H7 (cell line): Measurements from ENCODE around the gene CEP41. TPM values are rescaled to one million over a fixed set of nuclear protein-coding genes. Genes with fewer than 3 reads are reported as not detected.
"Not testable (repeated sequence)": the region's sequence is repeated elsewhere in the genome, so short reads cannot be mapped to it uniquely, and the experiment has no call there.

Source experiments
- DNase-seq: peaks from one replicate; pipeline ENCODE4 v3.0.0; 2012
- H3K27me3 ChIP-seq: 2 replicates; pipeline ENCODE4 v1.6.0; 2011; ENCODE audit warnings: mild to moderate bottlenecking, low read length; ENCODE audit not compliant: control insufficient read depth, insufficient read depth
- H3K36me3 ChIP-seq: replicated peaks from 2 replicates; pipeline ENCODE4 v1.5.1; 2011; ENCODE audit warnings: low read length; ENCODE audit not compliant: control insufficient read depth, insufficient read depth
- H3K4me3 ChIP-seq: 2 replicates; pipeline ENCODE4 v1.5.1; 2011; ENCODE audit warnings: low read depth, mild to moderate bottlenecking, control low read depth, low read length, moderate library complexity; ENCODE audit not compliant: insufficient read depth
- total RNA-seq: library from RNA; depleted of rRNA; stranded (reverse); fragments of >200 nt; shearing (Covaris generic); gene quantifications from 2 replicates; pipeline ENCODE4 v1.2.3, GENCODE V29; 2014

The CEP41 gene
- total RNA-seq, 1 experiment from 2014 or later, result 8.1 TPM

- no peaks in the 10 kb centered on the region for H3K27me3 ChIP-seq
- DNase-seq, result no peak
- H3K36me3 ChIP-seq, result no peaks in the 10 kb centered on the region
- no peak overlapping the region for H3K4me3 ChIP-seq
Measured at GRCh38 chr7:130380861-130381455, 59.9 kb downstream of the CEP41 start.

DNA sequence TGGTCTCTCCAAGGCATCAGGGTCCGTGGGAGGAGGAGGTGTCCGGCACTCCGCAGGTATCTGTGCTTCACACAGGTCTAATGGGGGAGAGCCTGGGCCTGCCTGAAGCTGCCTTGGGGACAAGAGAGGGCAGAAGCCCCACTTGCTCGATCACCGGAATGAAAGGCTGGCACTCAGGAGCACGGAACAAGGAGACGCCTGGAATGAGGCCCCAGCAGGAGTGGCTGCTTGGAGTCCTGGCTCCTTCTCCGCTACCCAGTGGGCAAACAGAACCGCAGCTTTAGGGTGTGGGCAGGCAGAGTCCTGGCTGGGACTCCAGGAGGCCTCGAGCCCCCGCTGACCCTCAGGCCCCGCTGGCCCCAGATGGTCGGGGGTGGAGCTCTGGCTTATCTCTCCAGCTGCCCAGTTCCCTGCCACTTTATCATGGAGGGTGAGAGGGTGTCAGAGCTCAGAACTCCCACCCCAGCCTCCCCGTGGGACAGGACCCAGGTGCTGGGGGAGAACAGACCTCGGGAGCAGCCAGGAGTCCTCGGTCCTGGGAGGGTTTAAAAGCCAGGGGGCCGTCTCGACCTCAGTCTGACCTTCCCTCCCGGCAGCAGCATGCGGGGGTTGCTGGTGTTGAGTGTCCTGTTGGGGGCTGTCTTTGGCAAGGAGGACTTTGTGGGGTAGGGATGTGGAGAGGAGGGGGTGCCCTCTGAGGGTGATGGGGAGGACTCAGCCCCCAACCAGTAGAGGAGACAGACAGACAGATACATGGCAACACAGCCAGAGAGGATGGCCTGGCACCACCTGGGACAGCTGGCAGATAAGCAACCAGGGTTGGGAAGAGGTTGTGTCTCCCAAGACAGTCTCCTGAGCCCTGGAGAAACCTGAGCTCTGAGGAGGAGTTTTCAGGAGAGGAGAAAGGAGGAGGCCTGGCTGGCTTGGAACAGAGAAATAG lies 60.6 kb downstream of the CEP41 start, which contains the start of gene CPA1:
TSS of gene CPA1 (plus strand) at position 574 of the 940 bp plus-strand sequence. CDS start at position 601, 27 bp downstream.
- no peak for DNase-seq
- no peaks in the 10 kb centered on the region for H3K27me3 ChIP-seq
- H3K4me3 ChIP-seq, result no peak within 1 kb of the TSS
- no peaks in the 10 kb centered on the region for H3K36me3 ChIP-seq

- no peak for DNase-seq
- H3K36me3 ChIP-seq, result no peaks in the 10 kb centered on the region
- H3K4me3 ChIP-seq, result no peak overlapping the region
- no peaks in the 10 kb centered on the region for H3K27me3 ChIP-seq
Measured at GRCh38 chr7:130379532-130379920, 61.3 kb downstream of the CEP41 start.

DNA sequence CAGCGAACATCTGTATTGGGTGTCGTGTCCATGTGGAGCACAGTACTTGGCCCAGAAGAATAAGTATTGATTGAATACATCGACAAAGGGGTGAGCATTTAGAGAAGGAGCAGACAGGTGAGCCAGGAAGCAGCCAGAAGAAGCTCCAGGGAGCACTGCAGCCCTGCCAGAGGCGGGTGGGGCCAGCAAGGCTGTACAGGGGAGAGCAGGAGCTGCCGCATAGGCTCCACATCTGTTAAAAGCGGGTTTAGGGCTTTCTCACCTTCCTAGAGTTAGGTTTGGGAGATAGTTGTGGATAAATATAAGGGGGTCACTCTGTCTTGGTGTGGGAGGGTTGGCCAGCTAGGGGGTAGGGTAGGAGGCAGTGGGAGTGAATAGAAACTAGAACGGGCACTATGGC lies 61.8 kb downstream of the CEP41 start:
- DNase-seq, result no peak
- H3K36me3 ChIP-seq, result no peaks in the 10 kb centered on the region
- H3K27me3 ChIP-seq, result no peaks in the 10 kb centered on the region
- no peak overlapping the region for H3K4me3 ChIP-seq

- DNase-seq, result no peak
- Histone ChIP-seq H3K4me3 (no peak overlapping the region), H3K27me3 (no peaks in the 10 kb centered on the region), H3K36me3 (no peaks in the 10 kb centered on the region)
Measured at GRCh38 chr7:130377178-130377577, 63.6 kb downstream of the CEP41 start.

DNA sequence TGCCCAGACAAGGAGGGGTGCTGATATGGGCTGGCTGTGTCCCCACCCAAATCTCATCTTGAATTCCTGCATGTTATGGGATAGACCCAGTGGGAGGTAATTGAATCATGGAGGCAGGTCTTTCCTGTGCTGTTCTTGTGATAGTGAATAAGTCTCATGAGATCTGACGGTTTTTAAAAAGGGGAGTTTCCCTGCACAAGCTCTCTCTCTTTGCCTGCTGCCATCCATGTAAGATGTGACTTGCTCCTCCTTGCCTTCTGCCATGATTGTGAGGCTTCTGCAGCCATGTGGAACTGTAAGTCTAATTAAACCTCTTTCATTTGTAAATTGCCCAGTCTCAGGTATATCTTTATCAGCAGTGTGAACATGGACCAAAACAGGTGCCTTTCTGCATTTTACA lies 64.4 kb downstream of the CEP41 start:
- H3K36me3 ChIP-seq, H3K4me3 ChIP-seq: not testable (repeated sequence)

DNA sequence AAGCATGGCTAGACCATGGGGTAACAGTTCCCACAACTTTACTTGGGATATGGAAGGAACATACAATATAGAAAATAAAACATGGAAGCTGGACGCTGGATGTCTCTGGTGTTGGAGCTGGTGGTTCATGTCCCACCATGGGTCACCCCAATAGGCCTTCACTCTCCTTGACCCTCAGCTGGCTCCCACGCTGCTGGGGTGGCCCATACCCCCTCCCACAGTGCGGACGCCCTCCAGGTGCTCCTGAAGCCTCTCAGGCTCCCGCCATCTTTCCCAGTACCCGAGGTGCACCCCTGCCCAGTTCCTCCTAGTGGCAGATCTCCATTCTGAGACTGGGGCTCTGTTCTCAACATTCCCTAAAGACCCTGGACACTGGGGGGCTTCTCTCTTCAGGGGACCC lies 66.3 kb downstream of the CEP41 start:
- Histone ChIP-seq H3K27me3 (no peaks in the 10 kb centered on the region), H3K4me3 (no peak overlapping the region), H3K36me3 (no peaks in the 10 kb centered on the region)
- DNase-seq, result no peak

More for the DNA sequence above, 64.4 kb downstream of the CEP41 start:
- DNase-seq, H3K27me3 ChIP-seq: not testable (repeated sequence)

GRCh38 chr7:130372402-130373165 lies 68.2 kb downstream of the CEP41 start:
- DNase-seq, result no peak
- Histone ChIP-seq H3K36me3 (no peaks in the 10 kb centered on the region), H3K27me3 (no peaks in the 10 kb centered on the region), H3K4me3 (no peak overlapping the region)

GRCh38 chr7:130371046-130371445 lies 69.8 kb downstream of the CEP41 start:
- Histone ChIP-seq H3K4me3 (no peak overlapping the region), H3K27me3 (no peaks in the 10 kb centered on the region), H3K36me3 (no peaks in the 10 kb centered on the region)
- no peak for DNase-seq

DNA sequence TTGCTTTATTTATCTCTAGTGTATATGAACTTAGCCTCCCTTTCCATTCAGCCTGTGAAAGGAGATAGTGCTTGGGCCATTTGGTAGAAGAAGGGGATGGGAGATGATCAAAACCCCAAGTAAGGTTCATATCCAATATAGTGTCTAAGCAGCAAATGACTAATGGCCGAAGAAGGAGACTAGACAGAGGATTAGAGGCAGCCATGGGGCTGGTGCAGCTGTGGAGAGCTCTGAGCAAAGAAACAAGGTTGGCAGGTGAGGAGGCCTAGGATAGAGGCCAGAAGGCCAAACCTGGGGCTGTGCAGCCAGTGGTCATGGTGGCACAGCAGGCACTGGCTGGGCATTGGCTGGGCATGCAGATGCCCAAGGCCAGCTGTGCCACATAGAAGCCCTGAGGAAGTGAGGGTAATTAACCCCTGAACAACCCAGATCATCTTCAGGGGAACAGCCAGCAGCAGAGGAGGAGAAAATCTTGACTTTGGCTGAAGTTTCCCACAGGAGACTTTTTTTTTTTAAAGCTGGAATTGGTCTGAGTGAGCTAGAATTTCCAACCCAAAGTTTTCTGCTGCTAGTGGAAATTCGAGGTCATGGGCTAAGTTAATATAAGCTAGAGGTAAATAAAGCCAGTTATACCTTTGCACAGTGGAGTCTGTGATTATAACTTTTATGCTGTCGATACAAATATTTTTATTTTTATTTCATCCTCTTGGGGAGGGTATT lies 70.8 kb downstream of the CEP41 start:
- Histone ChIP-seq H3K4me3 (no peak overlapping the region), H3K36me3 (no peaks in the 10 kb centered on the region)
- no peak for DNase-seq

DNA sequence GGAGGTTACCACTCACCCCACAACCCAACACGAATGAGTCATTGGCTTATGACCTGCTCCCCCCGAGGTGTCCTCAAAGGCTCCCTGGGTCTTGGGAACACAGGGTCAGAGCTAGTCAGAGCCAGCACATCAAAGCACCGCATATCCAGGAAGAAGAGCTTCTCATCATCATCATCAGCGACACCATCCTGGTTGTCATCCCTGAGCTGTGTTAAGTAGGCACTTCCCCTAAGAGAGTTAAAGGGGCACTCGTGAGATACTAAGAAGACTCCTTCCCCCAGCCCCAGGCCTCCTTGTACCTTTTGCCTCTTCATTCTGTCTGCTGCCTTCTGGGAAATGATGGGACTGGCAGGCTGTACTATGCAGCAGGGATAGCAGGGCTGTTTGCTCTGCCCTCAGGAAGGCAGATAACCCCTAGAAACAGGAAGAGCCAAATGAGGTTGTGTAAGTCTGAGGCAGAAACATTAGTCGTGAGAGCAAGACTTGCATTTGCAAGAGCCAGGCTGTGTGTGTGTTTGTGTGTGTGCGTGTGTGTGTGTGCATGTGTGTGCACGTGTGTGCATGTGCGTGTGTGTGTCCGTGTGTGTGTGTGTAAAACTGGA lies 71.6 kb downstream of the CEP41 start:
- DNase-seq, result no peak
- no peaks in the 10 kb centered on the region for H3K36me3 ChIP-seq
- no peak overlapping the region for H3K4me3 ChIP-seq
- no peaks in the 10 kb centered on the region for H3K27me3 ChIP-seq

More for the DNA sequence above, 70.8 kb downstream of the CEP41 start:
- no peaks in the 10 kb centered on the region for H3K27me3 ChIP-seq

DNA sequence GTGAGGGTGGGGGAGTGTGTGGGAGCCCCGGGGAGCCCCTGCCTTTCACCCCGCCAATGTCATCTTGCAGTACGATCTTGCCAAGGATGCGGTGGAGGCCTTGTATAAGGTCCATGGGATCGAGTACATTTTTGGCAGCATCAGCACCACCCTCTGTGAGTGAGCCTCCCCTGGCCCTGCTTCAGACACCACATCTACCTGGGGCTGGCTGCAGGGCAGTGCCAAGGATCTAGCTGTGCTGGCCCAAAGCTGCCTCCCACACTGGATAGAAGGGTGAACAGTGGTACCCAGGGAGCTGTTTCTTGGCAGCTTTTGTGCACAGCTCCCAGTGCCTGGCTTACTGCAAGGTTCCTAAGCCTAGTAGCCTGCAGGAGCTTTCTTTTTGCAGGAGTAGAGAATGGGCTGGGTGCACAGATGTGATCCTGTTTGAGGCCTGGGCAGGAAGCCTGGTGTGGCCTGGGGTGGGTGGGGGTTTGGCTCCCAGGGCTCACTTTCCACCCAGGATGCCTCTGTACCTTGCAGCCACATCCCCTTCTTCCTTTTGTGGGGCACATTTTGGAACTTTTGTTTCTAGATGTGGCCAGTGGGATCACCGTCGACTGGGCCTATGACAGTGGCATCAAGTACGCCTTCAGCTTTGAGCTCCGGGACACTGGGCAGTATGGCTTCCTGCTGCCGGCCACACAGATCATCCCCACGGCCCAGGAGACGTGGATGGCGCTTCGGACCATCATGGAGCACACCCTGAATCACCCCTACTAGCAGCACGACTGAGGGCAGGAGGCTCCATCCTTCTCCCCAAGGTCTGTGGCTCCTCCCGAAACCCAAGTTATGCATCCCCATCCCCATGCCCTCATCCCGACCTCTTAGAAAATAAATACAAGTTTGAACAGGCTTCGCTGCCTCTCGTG lies 72.7 kb downstream of the CEP41 start:
- no peaks in the 10 kb centered on the region for H3K36me3 ChIP-seq
- H3K4me3 ChIP-seq, result no peak overlapping the region
- H3K27me3 ChIP-seq, result no peaks in the 10 kb centered on the region
- no peak for DNase-seq

- Histone ChIP-seq H3K4me3 (no peak overlapping the region), H3K27me3 (no peaks in the 10 kb centered on the region), H3K36me3 (no peaks in the 10 kb centered on the region)
- DNase-seq, result no peak
Measured at GRCh38 chr7:130367088-130367755, 73.6 kb downstream of the CEP41 start.
